GM19025 (cell line): ENCODE measurements around the gene BRD1.

Experiments
- ATAC-seq: cut with Tn5 transposase; IDR thresholded peaks from one replicate; pipeline ENCODE4 v1.9.1; 2021; ENCODE audit warnings: mild to moderate bottlenecking, low read depth, moderate library complexity; ENCODE audit not compliant: unreplicated experiment

Gene BRD1

GRCh38 chr22:49735411-49735900 is 92.2 kb downstream of the BRD1 start:
- no peak for ATAC-seq

GRCh38 chr22:49734882-49735281 is 92.8 kb downstream of the BRD1 start:
- ATAC-seq: no peak

GRCh38 chr22:49734390-49734789 is 93.3 kb downstream of the BRD1 start:
- no peak for ATAC-seq

- ATAC-seq: no peak
Observed at GRCh38 chr22:49733631-49734030, 94.0 kb downstream of the BRD1 start.

GRCh38 chr22:49730656-49731055 is 97.0 kb downstream of the BRD1 start:
- ATAC-seq: no peak

- no peak for ATAC-seq
Observed at GRCh38 chr22:49728570-49729271, 99.0 kb downstream of the BRD1 start.

GRCh38 chr22:49727881-49728569 is 99.6 kb downstream of the BRD1 start:
- ATAC-seq: no peak

- ATAC-seq: no peak
Observed at GRCh38 chr22:49727191-49727880, 100.3 kb downstream of the BRD1 start.

GRCh38 chr22:49726701-49727101 is 101.0 kb downstream of the BRD1 start:
- ATAC-seq: no peak

- no peak for ATAC-seq
Observed at GRCh38 chr22:49726022-49726681, 101.5 kb downstream of the BRD1 start.

- ATAC-seq: no peak
Observed at GRCh38 chr22:49725516-49725915, 102.2 kb downstream of the BRD1 start.

GRCh38 chr22:49724893-49725489 is 102.7 kb downstream of the BRD1 start:
- no peak for ATAC-seq

- ATAC-seq: no peak
Observed at GRCh38 chr22:49724030-49724892, 103.4 kb downstream of the BRD1 start.

- no peak for ATAC-seq
Observed at GRCh38 chr22:49723478-49724029, 104.1 kb downstream of the BRD1 start.
